ENCODE measurements around the gene DIAPH3. TPM values are rescaled to one million over a fixed set of nuclear protein-coding genes. Genes with fewer than 3 reads are reported as not detected.

The DIAPH3 gene
- total RNA-seq, 4 donors from 2014 or later, result 0.27 to 3.9 (median 2.1) TPM

DNA sequence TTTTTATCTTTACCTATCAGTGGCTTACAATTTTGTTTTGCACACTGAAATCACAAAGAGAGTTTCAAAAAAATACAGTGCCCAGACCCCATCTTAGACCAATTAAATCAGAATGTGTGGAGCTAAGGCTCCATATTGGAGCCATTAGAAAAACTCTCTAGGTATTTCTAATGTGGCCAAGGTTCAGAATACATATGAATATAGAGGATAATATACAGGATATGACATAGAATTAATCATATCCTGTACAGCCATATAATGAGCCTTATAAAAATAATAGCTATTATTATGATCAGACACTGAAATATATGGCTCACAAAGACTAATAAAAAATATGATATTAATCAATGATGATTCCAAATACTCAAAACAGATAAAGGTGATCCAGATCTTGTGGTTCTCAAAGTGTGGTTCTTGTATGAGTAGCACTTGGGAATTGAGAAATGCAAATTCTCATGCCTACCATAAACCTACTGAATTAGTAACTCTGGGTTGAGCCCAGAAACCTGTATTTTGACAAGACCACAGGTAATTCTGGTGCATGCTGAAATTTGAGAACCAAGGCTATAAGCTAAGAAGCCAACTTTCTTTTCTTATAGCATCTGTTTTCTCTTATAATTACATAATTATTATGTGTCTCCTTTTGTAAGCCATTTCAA, 408.0 kb downstream of the DIAPH3 start:
- intact Hi-C loops (cut with DNase I; ENCODE audit: low total_unique reads), result no loop called here

DNA sequence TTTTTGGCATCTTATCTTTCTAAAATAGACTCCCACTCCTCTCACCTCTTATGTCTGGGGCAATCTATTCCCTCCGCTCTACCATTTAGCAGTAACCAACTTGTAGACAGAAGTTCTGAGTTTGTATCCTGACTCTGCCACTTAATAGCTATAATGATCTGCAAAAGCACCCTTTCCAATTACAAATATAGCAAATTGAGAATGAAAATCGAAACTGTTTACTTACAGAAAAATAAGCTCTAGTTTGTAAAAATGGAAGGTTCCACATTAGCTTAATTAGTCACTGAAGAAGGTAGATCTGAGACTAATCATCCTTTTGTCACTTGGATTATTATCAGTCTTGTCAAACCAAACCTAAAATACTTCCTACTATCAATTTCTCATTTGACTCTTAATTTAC, 409.3 kb downstream of the DIAPH3 start:
- intact Hi-C loops (cut with DNase I; ENCODE audit: low total_unique reads), result no loop called here
- no peak for DNase-seq (ENCODE audit: low spot score in 2 of 2)

More for the DNA sequence above, 408.0 kb downstream of the DIAPH3 start:
- DNase-seq (ENCODE audit: low spot score in 2 of 2), result no peak
- H3K4me3 ChIP-seq (ENCODE audit: low read depth, poor library complexity, severe bottlenecking), result no peak overlapping the region
- TF ChIP-seq, protein P1, sequence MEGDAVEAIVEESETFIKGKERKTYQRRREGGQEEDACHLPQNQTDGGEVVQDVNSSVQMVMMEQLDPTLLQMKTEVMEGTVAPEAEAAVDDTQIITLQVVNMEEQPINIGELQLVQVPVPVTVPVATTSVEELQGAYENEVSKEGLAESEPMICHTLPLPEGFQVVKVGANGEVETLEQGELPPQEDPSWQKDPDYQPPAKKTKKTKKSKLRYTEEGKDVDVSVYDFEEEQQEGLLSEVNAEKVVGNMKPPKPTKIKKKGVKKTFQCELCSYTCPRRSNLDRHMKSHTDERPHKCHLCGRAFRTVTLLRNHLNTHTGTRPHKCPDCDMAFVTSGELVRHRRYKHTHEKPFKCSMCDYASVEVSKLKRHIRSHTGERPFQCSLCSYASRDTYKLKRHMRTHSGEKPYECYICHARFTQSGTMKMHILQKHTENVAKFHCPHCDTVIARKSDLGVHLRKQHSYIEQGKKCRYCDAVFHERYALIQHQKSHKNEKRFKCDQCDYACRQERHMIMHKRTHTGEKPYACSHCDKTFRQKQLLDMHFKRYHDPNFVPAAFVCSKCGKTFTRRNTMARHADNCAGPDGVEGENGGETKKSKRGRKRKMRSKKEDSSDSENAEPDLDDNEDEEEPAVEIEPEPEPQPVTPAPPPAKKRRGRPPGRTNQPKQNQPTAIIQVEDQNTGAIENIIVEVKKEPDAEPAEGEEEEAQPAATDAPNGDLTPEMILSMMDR (IDR thresholded peaks at IDR 0.05), result no peak
- TF ChIP-seq POLR2A (IDR thresholded peaks at IDR 0.05), result no peak

DNA sequence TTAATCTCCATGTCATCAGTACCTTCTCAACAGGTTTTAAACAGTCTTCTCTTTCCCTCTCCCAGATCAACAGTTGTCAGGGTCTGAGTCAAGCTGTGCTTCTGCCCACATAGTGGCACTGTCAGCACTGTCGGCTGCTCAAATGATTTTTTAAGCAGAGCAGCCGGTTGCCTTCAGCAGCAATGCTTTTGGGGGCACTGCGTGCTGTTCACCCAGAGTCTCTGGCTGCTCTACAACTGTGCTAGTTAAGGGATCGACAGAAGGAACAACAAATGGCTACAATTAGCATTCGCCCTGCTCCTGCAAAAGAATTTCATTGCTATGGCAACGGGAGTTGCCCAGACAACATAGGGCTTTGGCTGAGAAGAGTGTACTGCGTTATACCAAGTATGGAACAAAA, 412.9 kb downstream of the DIAPH3 start:
- TF ChIP-seq, protein P1 (IDR thresholded peaks at IDR 0.05), result no peak
- no peak for TF ChIP-seq POLR2A (IDR thresholded peaks at IDR 0.05)
- intact Hi-C loops (cut with DNase I; ENCODE audit: low total_unique reads), result no loop called here
- no peak for DNase-seq (ENCODE audit: low spot score in 2 of 2)
- WGBS, 2 donors, result 27 to 30% methylated on average over 7 of the region's 7 CpGs
- no peak overlapping the region for H3K4me3 ChIP-seq (ENCODE audit: low read depth, poor library complexity, severe bottlenecking)

More for the DNA sequence above, 409.3 kb downstream of the DIAPH3 start:
- no peak overlapping the region for H3K4me3 ChIP-seq (ENCODE audit: low read depth, poor library complexity, severe bottlenecking)
- 89 to 90% methylated on average over 2 of the region's 2 CpGs for WGBS, 2 donors
- TF ChIP-seq, protein P1 (IDR thresholded peaks at IDR 0.05), result no peak
- no peak for TF ChIP-seq POLR2A (IDR thresholded peaks at IDR 0.05)

DNA sequence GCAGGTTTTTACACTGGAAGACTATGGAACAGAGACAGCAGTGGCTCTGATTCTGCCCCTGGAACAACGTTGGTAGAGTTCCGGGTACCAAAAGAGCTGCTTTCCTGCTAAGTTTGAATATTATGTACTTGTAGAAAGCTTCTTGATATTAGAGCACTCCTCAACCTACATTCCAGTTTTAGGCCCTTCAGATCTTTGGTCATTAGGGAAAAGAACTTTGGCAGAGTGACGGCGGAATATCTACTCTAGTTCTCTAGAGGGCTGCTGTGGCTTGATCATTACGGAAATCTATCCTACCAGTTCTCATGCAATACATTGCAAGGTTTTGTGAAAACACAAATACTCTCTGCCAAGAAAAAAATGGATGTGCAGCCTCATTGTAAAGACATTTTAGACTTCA, 415.7 kb downstream of the DIAPH3 start:
- TF ChIP-seq, protein P1 (IDR thresholded peaks at IDR 0.05), result no peak
- no peak for TF ChIP-seq POLR2A (IDR thresholded peaks at IDR 0.05)
- 82 to 87% methylated on average over 5 of the region's 5 CpGs for WGBS, 2 donors
- intact Hi-C loops (cut with DNase I; ENCODE audit: low total_unique reads), result no loop called here

DNA sequence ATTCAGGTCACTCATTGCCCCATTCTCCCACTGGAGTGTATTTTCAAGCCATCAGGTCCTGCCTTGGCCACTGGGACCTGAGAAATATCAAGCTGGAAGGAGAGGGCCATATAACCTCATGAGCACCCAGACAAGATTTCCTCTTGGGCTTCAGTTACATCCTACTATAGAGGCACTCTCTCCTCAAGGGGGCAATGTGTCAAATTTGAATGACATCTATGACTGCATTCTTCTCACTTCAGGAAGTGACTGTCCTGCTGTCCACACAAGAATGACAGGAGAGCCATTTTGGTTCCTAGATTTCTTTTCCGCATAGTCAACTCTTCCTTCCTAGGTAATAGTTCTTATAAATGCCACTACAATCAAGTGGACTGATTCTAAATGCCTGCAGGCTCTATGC, 416.2 kb downstream of the DIAPH3 start:
- no peak overlapping the region for H3K4me3 ChIP-seq (ENCODE audit: low read depth, poor library complexity, severe bottlenecking)
- intact Hi-C loops (cut with DNase I; ENCODE audit: low total_unique reads), result no loop called here
- TF ChIP-seq, protein P1 (IDR thresholded peaks at IDR 0.05), result no peak
- TF ChIP-seq POLR2A (IDR thresholded peaks at IDR 0.05), result no peak
- no peak for DNase-seq (ENCODE audit: low spot score in 2 of 2)
- WGBS, 2 donors, result 100% methylated on average over 1 of the region's 1 CpG

More for the DNA sequence above, 415.7 kb downstream of the DIAPH3 start:
- no peak for DNase-seq (ENCODE audit: low spot score in 2 of 2)
- no peak overlapping the region for H3K4me3 ChIP-seq (ENCODE audit: low read depth, poor library complexity, severe bottlenecking)

All from lower leg skin (tissue), 4 donors.